Activated naive CD8-positive, alpha-beta T cell (primary cell): ENCODE data around the gene C19orf53.
A peak's percentile ranks its signal among the peaks of the same experiment; 100 is the strongest.
"Not testable (repeated sequence)": the region's sequence is repeated elsewhere in the genome, so short reads cannot be mapped to it uniquely, and the experiment has no call there.

ENCODE experiments used
- H3K27ac Mint-ChIP-seq: one replicate; pipeline ENCODE4 v1.8.0; 2021; ENCODE audit warnings: mixed read lengths
- H3K27me3 Mint-ChIP-seq: one replicate; pipeline ENCODE4 v1.8.0; 2021; ENCODE audit warnings: mixed read lengths
- H3K36me3 Mint-ChIP-seq: one replicate; pipeline ENCODE4 v1.8.0; 2021; ENCODE audit warnings: mixed read lengths
- H3K4me1 Mint-ChIP-seq: one replicate; pipeline ENCODE4 v1.8.0; 2021; ENCODE audit warnings: low read depth, mixed read lengths
- H3K4me3 Mint-ChIP-seq: one replicate; pipeline ENCODE4 v1.8.0; 2021; ENCODE audit warnings: mild to moderate bottlenecking, mixed read lengths
- H3K9me3 Mint-ChIP-seq: one replicate; pipeline ENCODE4 v1.8.0; 2021; ENCODE audit warnings: low read depth, mixed read lengths

The C19orf53 gene

DNA sequence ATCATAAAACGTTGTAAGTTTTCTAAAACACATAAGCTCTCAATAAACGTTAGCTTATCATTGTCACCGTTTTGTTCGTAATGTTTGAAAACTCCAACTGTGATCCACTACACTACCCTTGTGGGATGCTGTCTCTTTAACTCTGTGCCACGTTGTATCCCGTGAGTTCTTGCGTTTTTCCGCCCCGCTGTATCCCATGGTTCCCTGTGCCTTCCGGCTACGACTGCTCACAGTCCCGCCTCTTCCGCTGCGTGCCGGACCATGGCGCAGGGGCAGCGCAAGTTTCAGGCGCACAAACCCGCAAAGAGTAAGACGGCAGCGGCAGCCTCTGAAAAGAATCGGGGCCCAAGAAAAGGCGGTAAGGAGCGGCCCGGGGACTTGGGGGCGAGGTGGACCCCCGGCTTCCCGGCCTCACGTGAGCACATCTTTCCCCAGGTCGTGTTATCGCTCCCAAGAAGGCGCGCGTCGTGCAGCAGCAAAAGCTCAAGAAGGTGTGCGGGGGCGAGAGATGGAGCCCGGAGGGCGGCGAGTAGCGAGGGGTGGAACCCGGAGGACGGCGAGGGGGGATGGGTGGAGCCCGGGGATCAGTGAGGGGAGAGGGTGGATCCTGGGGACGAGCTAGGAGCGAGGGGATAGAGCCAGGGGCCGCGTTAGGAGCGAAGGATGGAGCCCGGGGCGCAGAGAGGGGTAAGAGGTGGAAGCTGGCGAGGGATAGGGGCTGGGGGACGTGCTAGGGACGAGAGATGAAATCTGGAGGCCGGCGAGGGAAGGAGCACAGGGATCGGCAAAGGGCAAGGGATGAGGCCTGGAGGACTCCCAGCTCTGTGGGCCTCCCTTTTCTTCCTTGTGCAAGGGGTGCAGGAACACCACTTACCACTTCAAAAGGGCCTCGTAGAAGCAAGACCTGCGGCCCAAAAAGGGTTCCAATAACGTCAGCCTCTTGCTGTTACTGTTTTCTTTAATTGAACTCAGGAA lies at the start of gene C19orf53:
Gene C19orf53 (plus strand): TSS at position 240 of the 975 bp plus-strand sequence. CDS start 22 bp downstream, at position 262.
- H3K4me3 Mint-ChIP-seq, result peak within 1 kb of the TSS; percentile 96
- H3K4me1 Mint-ChIP-seq, result peaks cover 26% of the 10 kb centered on the region
- peaks cover 8% of the 10 kb centered on the region for H3K36me3 Mint-ChIP-seq
- no peaks in the 10 kb centered on the region for H3K9me3 Mint-ChIP-seq
- no peaks in the 10 kb centered on the region for H3K27me3 Mint-ChIP-seq
- peak within 1 kb of the TSS; percentile 94 for H3K27ac Mint-ChIP-seq

DNA sequence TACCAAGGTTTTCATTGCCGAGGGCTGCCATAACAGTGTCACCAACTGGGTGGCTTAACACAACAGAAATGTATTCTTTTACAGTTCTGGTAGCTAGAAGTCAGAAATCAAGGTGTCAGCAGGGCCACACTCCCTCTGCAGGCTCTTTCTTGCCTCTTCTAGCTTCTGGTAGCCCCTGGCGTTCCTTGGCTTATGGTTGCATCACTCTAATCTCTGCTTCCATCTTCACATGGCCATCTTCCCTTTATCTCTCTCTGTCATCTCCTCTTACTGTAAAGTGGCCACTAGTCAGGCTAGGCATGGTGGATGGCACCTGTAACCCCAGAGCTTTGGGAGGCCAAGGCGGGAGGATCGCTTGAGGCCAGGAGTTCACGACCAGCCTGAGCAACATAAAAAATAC lies 47.9 kb upstream of the C19orf53 start:
- H3K27me3 Mint-ChIP-seq, result peaks cover 2% of the 10 kb centered on the region
- H3K27ac Mint-ChIP-seq, result no peak overlapping the region
- H3K4me1 Mint-ChIP-seq, result peaks cover 18% of the 10 kb centered on the region
- no peaks in the 10 kb centered on the region for H3K36me3 Mint-ChIP-seq
- H3K4me3 Mint-ChIP-seq, result no peak overlapping the region
- no peaks in the 10 kb centered on the region for H3K9me3 Mint-ChIP-seq

DNA sequence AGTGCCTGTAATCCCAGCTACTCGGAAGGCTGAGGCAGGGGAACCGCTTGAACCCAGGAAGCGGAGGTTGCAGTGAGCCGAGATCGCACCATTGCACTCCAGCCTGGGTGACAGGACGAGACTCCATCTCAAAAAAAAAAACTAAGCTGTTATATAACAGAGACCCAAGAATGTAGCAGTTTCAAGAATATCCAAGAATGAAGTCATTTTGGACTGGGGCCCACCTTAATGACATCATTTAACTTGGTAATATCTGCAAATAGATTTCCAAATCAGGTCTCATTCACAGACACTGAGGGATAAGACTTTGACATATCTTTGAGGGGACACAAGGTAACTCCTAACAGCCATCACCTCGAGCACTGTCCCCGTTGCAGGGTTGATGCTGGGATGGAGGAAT lies 46.5 kb upstream of the C19orf53 start:
- H3K9me3 Mint-ChIP-seq, result no peaks in the 10 kb centered on the region
- no peak overlapping the region for H3K4me3 Mint-ChIP-seq
- peaks cover 2% of the 10 kb centered on the region for H3K27me3 Mint-ChIP-seq
- H3K4me1 Mint-ChIP-seq, result peaks cover 22% of the 10 kb centered on the region
- no peaks in the 10 kb centered on the region for H3K36me3 Mint-ChIP-seq
- H3K27ac Mint-ChIP-seq, result no peak overlapping the region

DNA sequence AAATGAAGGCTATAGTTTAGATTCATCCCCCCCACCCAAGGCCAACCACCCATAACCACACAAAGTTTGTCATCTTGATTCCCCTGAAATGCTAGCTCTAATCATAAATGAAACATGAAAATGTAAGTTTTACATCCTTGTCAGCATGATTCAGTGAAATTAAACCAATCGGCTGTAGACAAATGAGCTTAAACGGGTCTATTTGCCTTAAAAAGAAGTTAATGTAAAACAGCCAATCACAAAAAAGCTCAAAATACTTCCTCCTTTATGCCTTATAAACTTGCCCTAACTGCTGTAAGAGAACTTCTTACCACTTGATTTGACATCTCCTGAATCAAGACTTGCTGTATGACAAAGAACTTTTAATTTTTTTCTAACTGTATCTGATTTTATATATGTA lies 44.4 kb upstream of the C19orf53 start:
- Mint-ChIP-seq H3K4me1 (peaks cover 22% of the 10 kb centered on the region), H3K36me3 (no peaks in the 10 kb centered on the region), H3K4me3 (peak overlapping the region; percentile 4), H3K27me3 (no peaks in the 10 kb centered on the region), H3K9me3 (no peaks in the 10 kb centered on the region), H3K27ac (peak overlapping the region; percentile 10)

DNA sequence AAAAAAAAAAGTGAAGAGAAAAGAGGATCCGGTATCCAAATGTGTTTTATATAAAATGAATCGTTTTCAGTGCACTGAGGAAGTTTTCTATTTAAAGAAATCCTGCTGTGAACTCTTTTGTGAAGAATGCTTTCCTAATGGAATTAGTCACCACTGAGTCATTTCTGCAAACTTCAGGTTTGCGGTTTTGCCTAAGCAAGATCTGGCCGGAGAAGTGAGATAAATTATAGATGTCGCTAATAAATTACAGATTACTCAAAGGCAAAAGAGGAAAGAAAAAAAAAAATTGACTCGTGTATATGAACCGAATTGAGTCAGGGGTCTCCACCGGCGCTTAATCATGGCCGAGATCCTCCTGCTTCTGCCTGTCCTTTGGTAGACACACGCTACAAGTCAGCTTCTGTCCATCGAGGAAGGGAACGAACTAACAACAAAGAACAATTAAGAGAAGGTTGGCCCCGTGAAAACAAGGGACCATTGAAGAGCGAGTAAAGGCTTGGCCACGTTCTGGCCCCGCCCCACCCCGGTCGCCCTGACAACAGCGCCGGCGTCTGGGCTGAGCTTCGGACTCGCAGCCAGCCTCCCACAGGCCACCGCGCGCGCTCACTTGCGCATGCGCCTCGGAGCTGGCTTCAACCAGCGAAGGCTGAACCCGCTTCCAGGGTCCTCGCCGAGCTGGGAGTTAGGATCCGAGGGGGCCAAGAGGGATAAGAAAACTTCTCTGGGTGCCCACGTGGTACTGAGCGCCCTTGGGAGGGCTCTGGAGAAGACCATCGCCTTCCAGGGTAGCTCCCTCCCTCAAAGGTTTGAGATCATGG lies 42.9 kb upstream of the C19orf53 start:
- Mint-ChIP-seq H3K27me3 (no peaks in the 10 kb centered on the region), H3K36me3 (no peaks in the 10 kb centered on the region), H3K9me3 (no peaks in the 10 kb centered on the region)

DNA sequence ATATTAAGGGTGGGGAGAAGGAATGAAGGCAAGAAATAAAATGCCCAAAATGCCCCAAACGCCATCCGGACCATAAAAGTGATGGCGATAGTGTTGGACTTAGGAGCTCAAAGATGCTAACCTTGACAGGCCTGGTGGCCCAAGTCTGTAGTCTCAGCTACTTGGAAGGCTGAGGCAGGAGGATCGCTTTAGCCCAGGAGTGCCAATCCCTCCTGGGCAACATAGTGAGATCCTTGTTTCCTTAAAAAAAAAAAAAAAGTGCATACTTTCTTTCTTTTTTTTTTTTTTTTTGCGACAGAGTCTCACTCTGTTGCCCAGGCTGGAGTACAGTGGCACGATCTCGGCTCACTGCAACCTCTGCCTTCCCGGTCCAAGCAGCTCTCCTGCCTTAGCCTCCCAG lies 41.9 kb upstream of the C19orf53 start:
- Mint-ChIP-seq H3K27ac (peak overlapping the region; percentile 22), H3K4me3 (peak overlapping the region; percentile 97)

More for the DNA sequence above, 42.9 kb upstream of the C19orf53 start:
- H3K4me1 Mint-ChIP-seq, result peaks cover 22% of the 10 kb centered on the region
- H3K4me3 Mint-ChIP-seq, result peak overlapping the region; percentile 97
- H3K27ac Mint-ChIP-seq, result peak overlapping the region; percentile 98

DNA sequence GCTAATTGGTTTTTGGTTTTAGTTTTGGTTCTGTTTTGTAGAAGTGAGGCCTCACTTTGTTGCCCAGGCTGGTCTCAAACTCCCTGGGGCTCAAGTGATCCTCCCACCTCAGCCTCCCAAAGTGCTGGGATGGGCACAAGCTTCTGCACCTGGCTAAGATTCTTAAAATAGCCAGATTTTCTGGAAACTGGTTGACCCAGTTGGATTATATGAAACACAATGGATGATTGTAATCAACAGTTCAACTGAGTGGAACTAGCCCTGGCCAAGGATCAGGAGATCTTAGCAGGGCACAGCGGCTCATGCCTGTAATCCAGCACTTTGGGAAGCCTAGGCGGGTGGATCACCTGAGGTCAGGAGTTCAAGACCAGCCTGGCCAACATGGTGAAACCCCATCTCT lies 39.5 kb upstream of the C19orf53 start:
- Mint-ChIP-seq H3K36me3 (peaks cover 2% of the 10 kb centered on the region), H3K4me3 (no peak overlapping the region), H3K27me3 (no peaks in the 10 kb centered on the region), H3K9me3 (no peaks in the 10 kb centered on the region), H3K4me1 (peaks cover 18% of the 10 kb centered on the region), H3K27ac (no peak overlapping the region)

More for the DNA sequence above, 41.9 kb upstream of the C19orf53 start:
- Mint-ChIP-seq H3K4me1 (peaks cover 22% of the 10 kb centered on the region), H3K36me3 (no peaks in the 10 kb centered on the region), H3K27me3 (no peaks in the 10 kb centered on the region), H3K9me3 (no peaks in the 10 kb centered on the region)

DNA sequence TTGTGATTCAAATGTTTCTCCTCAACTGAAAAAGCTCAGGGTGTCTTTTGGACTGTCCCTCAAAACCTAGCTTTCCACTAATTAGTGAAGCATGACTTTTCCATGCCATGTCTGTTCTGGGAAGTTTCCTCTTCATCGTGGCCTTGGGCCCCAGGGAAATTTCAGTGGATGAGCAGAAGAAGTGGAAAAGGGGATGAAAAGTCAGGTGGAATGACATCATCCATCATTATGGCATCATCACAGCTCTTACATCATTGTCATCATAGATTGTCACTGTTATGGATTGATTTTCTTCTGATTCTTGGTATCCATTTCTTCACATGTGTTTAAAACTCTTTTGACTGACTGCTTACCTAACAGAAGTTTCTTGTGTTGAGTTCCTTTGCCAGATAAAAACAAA lies 36.2 kb upstream of the C19orf53 start:
- Mint-ChIP-seq H3K4me3 (no peak overlapping the region), H3K27me3 (no peaks in the 10 kb centered on the region), H3K36me3 (peaks cover 2% of the 10 kb centered on the region), H3K4me1 (no peaks in the 10 kb centered on the region), H3K9me3 (no peaks in the 10 kb centered on the region), H3K27ac (no peak overlapping the region)

DNA sequence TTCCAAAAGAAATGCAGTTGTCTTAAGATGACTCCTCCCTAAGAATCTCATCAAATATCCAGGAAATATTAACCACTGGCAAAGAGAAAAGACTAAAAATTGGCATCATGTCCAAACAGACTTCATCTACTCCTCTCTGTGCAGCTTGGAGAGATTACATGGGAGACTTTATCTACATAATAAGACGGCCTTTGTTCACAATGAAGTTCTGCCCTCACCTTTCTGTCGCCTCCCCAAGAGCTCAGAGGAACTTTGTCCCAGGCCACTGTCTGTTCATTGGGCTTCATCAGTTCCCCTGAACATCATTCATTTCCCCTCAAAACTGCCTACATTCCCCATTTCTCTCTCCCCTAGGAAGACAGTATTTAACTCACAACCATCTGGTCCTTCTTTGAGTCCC lies 32.4 kb upstream of the C19orf53 start:
- no peaks in the 10 kb centered on the region for H3K4me1 Mint-ChIP-seq
- H3K27ac Mint-ChIP-seq, result no peak overlapping the region
- no peaks in the 10 kb centered on the region for H3K27me3 Mint-ChIP-seq
- no peaks in the 10 kb centered on the region for H3K9me3 Mint-ChIP-seq
- H3K4me3 Mint-ChIP-seq, result no peak overlapping the region
- peaks cover 2% of the 10 kb centered on the region for H3K36me3 Mint-ChIP-seq

DNA sequence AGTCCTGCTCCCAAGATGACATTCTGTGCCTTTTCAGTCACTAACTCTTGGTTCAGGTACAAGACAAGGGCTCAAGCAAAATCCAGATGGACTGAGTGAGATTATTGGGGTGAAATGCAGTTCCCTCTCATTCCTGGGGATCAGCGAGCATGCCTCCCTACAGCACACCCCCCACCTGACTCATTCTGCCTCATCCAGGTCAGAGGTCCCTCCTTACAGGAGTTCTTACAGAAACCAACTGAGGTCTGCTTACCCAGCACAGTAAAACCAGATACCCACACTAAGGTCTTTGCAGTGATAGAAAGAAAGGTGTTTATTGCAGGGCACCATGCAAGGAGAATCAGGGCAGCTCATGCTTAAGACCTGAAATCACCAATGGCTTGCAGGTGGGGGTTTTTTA lies 31.5 kb upstream of the C19orf53 start:
- Mint-ChIP-seq H3K36me3 (peaks cover 2% of the 10 kb centered on the region), H3K4me1 (peaks cover 5% of the 10 kb centered on the region), H3K27me3 (no peaks in the 10 kb centered on the region), H3K27ac (no peak overlapping the region), H3K4me3 (no peak overlapping the region), H3K9me3 (no peaks in the 10 kb centered on the region)

DNA sequence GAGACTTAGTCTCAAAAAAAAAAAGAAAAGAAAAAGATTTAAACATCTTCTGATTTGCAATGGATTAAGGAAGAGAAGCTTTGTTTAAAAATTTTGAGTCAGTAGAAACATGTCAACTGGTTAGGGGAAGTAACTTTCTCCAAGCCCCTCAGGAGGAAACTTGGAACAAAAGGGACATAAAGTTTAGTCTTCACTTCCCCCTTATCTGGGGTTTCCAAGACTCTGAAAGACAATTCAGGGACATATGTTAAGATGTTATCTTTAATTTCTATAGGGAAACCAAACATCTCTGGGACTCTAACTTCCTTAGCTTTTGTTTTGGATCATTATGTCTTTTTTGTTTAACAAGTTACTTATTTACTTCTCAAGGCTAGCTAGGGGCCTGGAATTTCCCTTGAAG lies 30.1 kb upstream of the C19orf53 start:
- Mint-ChIP-seq H3K27me3 (no peaks in the 10 kb centered on the region), H3K27ac (no peak overlapping the region), H3K4me3 (no peak overlapping the region), H3K9me3 (no peaks in the 10 kb centered on the region), H3K36me3 (no peaks in the 10 kb centered on the region), H3K4me1 (peaks cover 15% of the 10 kb centered on the region)

DNA sequence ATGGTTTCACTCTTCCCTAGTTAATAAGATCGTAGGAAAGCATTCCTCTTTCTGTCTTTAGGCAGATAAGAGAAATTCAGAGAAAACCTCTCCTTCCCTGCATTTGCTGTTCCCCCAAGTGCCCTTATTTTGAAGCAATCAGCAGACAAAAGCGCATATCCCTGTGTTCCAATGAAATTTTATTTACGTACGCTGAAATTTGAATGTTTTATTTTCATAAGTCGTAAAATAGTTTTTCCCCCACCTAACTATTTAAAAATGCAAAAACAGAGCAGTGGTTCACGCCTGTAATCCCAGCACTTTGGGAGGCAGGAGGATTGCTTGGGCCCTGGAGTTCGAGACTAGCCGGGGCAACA lies 27.2 kb upstream of the C19orf53 start:
- peak overlapping the region; percentile 46 for H3K27ac Mint-ChIP-seq
- H3K9me3 Mint-ChIP-seq, result no peaks in the 10 kb centered on the region

DNA sequence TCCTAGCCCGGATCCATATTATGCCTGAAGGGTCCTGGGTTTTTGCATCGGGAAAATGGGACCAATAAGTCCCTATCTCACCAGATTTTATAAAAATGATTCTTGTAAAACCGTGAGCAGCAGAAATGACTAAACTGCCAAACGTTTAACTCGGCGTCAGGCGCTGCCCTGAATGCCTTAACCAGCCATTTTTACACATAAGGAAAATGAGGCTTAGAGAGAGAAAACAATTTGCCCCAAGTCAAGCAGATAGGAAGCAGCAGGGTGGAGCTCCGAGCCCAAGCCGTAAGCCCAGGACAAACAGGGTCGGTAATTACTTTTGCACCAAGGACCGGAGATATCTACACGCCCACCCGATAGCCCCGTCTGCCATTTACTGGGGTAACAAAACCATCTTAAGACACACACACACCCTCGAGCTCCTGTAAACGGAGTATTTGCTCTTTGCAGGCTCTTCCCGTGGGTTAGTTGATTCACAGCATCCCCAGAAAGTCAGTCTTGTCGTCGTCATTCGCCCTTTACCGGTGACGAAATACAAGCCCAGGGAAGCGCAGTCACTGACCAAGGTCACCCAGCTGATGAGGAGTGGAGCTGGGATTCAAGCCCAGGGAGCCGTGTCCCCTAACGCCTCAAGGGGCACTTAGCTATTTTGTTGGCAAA lies 26.0 kb upstream of the C19orf53 start:
- Mint-ChIP-seq H3K4me3 (peak overlapping the region; percentile 91), H3K36me3 (no peaks in the 10 kb centered on the region), H3K4me1 (peaks cover 25% of the 10 kb centered on the region), H3K27ac (peak overlapping the region; percentile 84), H3K9me3 (no peaks in the 10 kb centered on the region), H3K27me3 (no peaks in the 10 kb centered on the region)

More for the DNA sequence above, 27.2 kb upstream of the C19orf53 start:
- no peaks in the 10 kb centered on the region for H3K36me3 Mint-ChIP-seq
- H3K4me3 Mint-ChIP-seq, result peak overlapping the region; percentile 91
- H3K4me1 Mint-ChIP-seq, result peaks cover 25% of the 10 kb centered on the region
- no peaks in the 10 kb centered on the region for H3K27me3 Mint-ChIP-seq

DNA sequence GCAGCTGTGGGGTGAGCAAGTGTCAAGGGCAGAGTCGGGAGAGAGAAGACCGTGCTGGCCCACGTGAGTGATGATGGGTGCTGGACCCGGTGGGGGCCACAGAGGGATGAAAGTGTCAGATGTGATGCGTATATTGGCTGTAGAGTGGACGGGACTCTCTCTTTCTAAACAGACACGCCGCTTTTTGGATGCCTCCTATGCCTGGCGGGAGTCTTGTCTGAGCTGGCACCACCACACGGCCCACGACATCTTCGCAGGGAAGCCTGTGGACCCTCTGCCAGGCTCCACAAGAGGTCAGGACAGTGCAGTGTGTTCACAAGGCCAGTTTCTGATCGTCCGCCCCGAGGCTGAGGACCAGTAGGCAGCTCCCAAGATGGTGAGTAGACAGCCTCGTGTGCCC lies 22.8 kb upstream of the C19orf53 start:
- H3K36me3 Mint-ChIP-seq, result peaks cover 5% of the 10 kb centered on the region
- H3K4me1 Mint-ChIP-seq, result peaks cover 25% of the 10 kb centered on the region
- no peaks in the 10 kb centered on the region for H3K27me3 Mint-ChIP-seq
- no peak overlapping the region for H3K27ac Mint-ChIP-seq
- H3K4me3 Mint-ChIP-seq, result no peak overlapping the region
- no peaks in the 10 kb centered on the region for H3K9me3 Mint-ChIP-seq

DNA sequence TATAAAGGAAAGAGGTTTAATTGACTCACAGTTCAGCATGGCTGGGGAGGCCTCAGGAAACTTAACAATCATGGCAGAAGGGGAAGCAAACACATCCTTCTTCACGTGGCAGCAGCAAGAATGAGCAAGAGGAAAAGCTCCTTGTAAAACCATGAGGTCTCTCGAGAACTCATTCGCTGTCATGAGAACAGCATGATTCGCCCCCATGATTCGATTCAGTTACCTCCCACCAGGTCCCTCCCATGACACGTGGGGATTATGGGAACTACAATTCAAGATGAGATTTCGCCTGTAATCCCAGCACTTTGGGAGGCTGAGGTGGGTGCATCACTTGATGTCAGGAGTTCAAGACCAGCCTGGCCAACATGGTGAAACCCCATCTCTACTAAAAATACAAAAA lies 20.6 kb upstream of the C19orf53 start:
- H3K36me3 Mint-ChIP-seq, H3K27me3 Mint-ChIP-seq, H3K4me3 Mint-ChIP-seq, H3K27ac Mint-ChIP-seq, H3K9me3 Mint-ChIP-seq: not testable (repeated sequence)
- H3K4me1 Mint-ChIP-seq, result peaks cover 15% of the 10 kb centered on the region
